Loucy (cell line): Measurements from ENCODE around the gene ADAMTSL4.
"Not testable (repeated sequence)": the region's sequence is repeated elsewhere in the genome, so short reads cannot be mapped to it uniquely, and the experiment has no call there.

Experiments used
- H2AFZ ChIP-seq: fragments of 200-600 bp; sonication (generic); 2 replicates; pipeline ENCODE4 v1.6.0; 2016; ENCODE audit warnings: antibody characterized with exemption, mild to moderate bottlenecking, low read length, moderate library complexity
- H3F3A ChIP-seq: fragments of 200-600 bp; 2 replicates; pipeline ENCODE4 v1.6.0; 2016; ENCODE audit warnings: antibody characterized with exemption, low read depth, mild to moderate bottlenecking
- H3K27me3 ChIP-seq: fragments of 200-600 bp; sonication (generic); 2 replicates; pipeline ENCODE4 v1.6.1; 2014; ENCODE audit warnings: low read length, mild to moderate bottlenecking; ENCODE audit not compliant: insufficient read depth, poor library complexity, severe bottlenecking
- H3K36me3 ChIP-seq: fragments of 200-600 bp; sonication (generic); 2 replicates; pipeline ENCODE4 v1.6.1; 2016; ENCODE audit warnings: low read length; ENCODE audit not compliant: insufficient read depth
- H3K4me1 ChIP-seq: fragments of 200-600 bp; sonication (generic); 2 replicates; pipeline ENCODE4 v1.5.1; 2014; ENCODE audit warnings: low read length, mild to moderate bottlenecking; ENCODE audit not compliant: insufficient read depth, poor library complexity, severe bottlenecking
- H3K4me2 ChIP-seq: fragments of 200-600 bp; sonication (generic); 2 replicates; pipeline ENCODE4 v1.6.0; 2014; ENCODE audit warnings: antibody characterized with exemption, low read length, low read depth, mild to moderate bottlenecking; ENCODE audit not compliant: poor library complexity, severe bottlenecking
- H3K4me3 ChIP-seq: fragments of 200-600 bp; sonication (generic); 2 replicates; pipeline ENCODE4 v1.5.1; 2014; ENCODE audit warnings: low read length, mild to moderate bottlenecking, mixed read lengths; ENCODE audit not compliant: poor library complexity, severe bottlenecking
- H3K79me2 ChIP-seq: fragments of 200-600 bp; sonication (generic); 2 replicates; pipeline ENCODE4 v1.6.1; 2014; ENCODE audit warnings: low read length; ENCODE audit not compliant: insufficient read depth
- H3K9ac ChIP-seq: fragments of 200-600 bp; sonication (generic); 2 replicates; pipeline ENCODE4 v1.6.0; 2014; ENCODE audit warnings: mild to moderate bottlenecking, low read depth, low read length, moderate library complexity; ENCODE audit not compliant: poor library complexity, severe bottlenecking
- H3K9me2 ChIP-seq: fragments of 200-600 bp; sonication (generic); replicated peaks from 2 replicates; pipeline ENCODE4 v1.6.1; 2016; ENCODE audit warnings: low read depth, low read length, mixed read lengths
- H3K9me3 ChIP-seq: fragments of 200-600 bp; sonication (generic); 2 replicates; pipeline ENCODE4 v1.6.1; 2014; ENCODE audit warnings: mild to moderate bottlenecking, antibody characterized with exemption, low read length, low read depth; ENCODE audit not compliant: insufficient read depth
- H4K20me1 ChIP-seq: fragments of 200-600 bp; sonication (generic); 2 replicates; pipeline ENCODE4 v1.6.0; 2014; ENCODE audit warnings: antibody characterized with exemption, low read length, mild to moderate bottlenecking; ENCODE audit not compliant: insufficient read depth, poor library complexity, severe bottlenecking
- CTCF ChIP-seq: fragments of 200-600 bp; sonication (generic); conservative IDR thresholded peaks from 2 replicates; pipeline ENCODE4 v1.5.1; 2014; ENCODE audit warnings: mild to moderate bottlenecking, antibody characterized with exemption, low read length
- EZH2phosphoT487 ChIP-seq: fragments of 200-600 bp; IDR thresholded peaks from 2 replicates; pipeline ENCODE4 v1.6.1; 2018; ENCODE audit warnings: antibody characterized with exemption, mild to moderate bottlenecking, moderate library complexity, borderline replicate concordance

Gene ADAMTSL4

GRCh38 chr1:150564051-150564991, 15.1 kb downstream of the ADAMTSL4 start:
- Histone ChIP-seq H3K9me3 (no peaks in the 10 kb centered on the region), H3K79me2 (peaks cover 47% of the 10 kb centered on the region; the same call in 1 of the 2 replicates), H3K27me3 (no peaks in the 10 kb centered on the region), H3F3A (no peaks in the 10 kb centered on the region), H3K36me3 (no peaks in the 10 kb centered on the region), H3K9me2 (no peaks in the 10 kb centered on the region), H3K4me2 (peak overlapping the region; percentile 90), H2AFZ (no peak overlapping the region), H3K4me1 (peaks cover 38% of the 10 kb centered on the region), H3K4me3 (no peak overlapping the region), H3K9ac (no peak overlapping the region), H4K20me1 (peaks cover 10% of the 10 kb centered on the region)
- TF ChIP-seq EZH2phosphoT487 (no peak), CTCF (no peak)

- H3K4me2 ChIP-seq, H3K9ac ChIP-seq, H3K9me3 ChIP-seq, H3K36me3 ChIP-seq, H3K9me2 ChIP-seq, H3K4me3 ChIP-seq, H3K27me3 ChIP-seq, H3F3A ChIP-seq, H2AFZ ChIP-seq: not testable (repeated sequence)
- Histone ChIP-seq H3K79me2 (peaks cover 58% of the 10 kb centered on the region; the same call in 1 of the 2 replicates), H3K4me1 (peaks cover 38% of the 10 kb centered on the region), H4K20me1 (peaks cover 14% of the 10 kb centered on the region)
These were observed 16.2 kb downstream of the ADAMTSL4 start for GRCh38 chr1:150565240-150565991.

- H2AFZ ChIP-seq: no peak overlapping the region
- H3K4me3 ChIP-seq: no peak overlapping the region
- no peak overlapping the region for H3K9ac ChIP-seq
- H3K4me1 ChIP-seq: peaks cover 35% of the 10 kb centered on the region
- H4K20me1 ChIP-seq: peaks cover 21% of the 10 kb centered on the region
- H3K36me3 ChIP-seq: no peaks in the 10 kb centered on the region; the same call in 1 of the 2 replicates
- no peaks in the 10 kb centered on the region for H3K9me2 ChIP-seq
- TF ChIP-seq CTCF: no peak
- peaks cover 70% of the 10 kb centered on the region; the same call in 1 of the 2 replicates for H3K79me2 ChIP-seq
- H3K27me3 ChIP-seq: no peaks in the 10 kb centered on the region
- H3F3A ChIP-seq: no peaks in the 10 kb centered on the region; the same call in 1 of the 2 replicates
- no peaks in the 10 kb centered on the region for H3K9me3 ChIP-seq
- no peak overlapping the region for H3K4me2 ChIP-seq
These were observed 17.6 kb downstream of the ADAMTSL4 start for GRCh38 chr1:150566589-150567340.
